Measurements from ENCODE around the gene CAMTA1.

The CAMTA1 gene

DNA sequence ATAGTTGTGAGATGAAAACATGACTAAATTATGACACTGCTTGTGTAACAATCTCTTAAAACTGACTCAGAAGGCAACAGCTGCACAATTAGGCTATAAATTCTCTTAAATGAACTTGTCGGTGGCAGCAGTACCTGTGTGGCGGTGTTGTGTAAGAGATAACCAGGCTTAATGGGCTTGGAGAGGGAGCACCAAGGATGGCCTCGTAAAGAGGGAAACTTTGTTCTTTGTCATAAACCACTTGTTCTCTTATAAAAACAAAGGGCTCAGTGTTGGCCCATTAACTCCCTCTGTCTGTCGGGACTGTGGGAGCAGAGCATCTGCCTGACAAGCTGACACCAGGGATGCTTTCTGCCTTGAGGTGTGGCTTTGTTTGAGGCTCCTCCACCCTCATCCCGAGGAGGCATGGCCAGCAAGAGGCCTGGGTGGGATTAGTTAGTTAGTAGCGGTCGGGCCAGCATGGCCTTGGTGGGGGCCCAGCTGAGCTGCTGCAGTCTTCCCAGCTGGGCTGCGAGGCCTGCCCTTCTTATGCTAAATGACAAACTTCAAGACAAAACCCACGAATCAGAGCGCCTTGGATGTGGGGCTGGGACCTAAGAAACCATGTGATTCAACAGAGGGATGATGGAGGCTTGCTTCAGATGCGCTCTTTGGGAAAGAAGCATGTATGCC is 171.4 kb downstream of the CAMTA1 start:
- TF ChIP-seq, protein P1, sequence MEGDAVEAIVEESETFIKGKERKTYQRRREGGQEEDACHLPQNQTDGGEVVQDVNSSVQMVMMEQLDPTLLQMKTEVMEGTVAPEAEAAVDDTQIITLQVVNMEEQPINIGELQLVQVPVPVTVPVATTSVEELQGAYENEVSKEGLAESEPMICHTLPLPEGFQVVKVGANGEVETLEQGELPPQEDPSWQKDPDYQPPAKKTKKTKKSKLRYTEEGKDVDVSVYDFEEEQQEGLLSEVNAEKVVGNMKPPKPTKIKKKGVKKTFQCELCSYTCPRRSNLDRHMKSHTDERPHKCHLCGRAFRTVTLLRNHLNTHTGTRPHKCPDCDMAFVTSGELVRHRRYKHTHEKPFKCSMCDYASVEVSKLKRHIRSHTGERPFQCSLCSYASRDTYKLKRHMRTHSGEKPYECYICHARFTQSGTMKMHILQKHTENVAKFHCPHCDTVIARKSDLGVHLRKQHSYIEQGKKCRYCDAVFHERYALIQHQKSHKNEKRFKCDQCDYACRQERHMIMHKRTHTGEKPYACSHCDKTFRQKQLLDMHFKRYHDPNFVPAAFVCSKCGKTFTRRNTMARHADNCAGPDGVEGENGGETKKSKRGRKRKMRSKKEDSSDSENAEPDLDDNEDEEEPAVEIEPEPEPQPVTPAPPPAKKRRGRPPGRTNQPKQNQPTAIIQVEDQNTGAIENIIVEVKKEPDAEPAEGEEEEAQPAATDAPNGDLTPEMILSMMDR (IDR thresholded peaks at IDR 0.05; ENCODE audit: insufficient read depth, low read depth, low read length, missing control alignments), result no peak
- DNase-seq (ENCODE audit: low read depth), result no peak
- no peak overlapping the region for H3K4me3 ChIP-seq (ENCODE audit: low read depth, low read length)

DNA sequence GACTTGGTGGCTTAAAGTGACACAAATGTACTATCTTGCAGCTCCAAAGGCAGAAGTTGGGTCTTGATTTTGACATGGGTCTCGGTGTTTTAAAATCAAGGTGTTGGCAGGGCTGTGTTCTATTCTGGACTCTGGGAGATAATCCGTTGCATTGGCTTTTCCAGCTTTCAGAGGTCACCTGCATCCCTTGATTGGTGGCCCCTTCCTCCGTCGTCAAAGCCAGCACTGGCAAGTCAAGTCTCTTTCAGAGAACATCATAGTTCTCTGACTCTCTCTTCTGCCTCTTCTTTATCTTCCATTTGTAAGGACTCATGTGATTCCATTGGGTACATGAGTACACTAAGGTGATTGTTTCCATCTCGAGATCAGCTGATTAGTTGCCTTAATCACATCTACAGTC is 172.1 kb downstream of the CAMTA1 start:
- H3K4me3 ChIP-seq (ENCODE audit: low read depth, low read length), result no peak overlapping the region
- no peak for DNase-seq (ENCODE audit: low read depth)
- TF ChIP-seq, protein P1 (IDR thresholded peaks at IDR 0.05; ENCODE audit: insufficient read depth, low read depth, low read length, missing control alignments), result no peak

DNA sequence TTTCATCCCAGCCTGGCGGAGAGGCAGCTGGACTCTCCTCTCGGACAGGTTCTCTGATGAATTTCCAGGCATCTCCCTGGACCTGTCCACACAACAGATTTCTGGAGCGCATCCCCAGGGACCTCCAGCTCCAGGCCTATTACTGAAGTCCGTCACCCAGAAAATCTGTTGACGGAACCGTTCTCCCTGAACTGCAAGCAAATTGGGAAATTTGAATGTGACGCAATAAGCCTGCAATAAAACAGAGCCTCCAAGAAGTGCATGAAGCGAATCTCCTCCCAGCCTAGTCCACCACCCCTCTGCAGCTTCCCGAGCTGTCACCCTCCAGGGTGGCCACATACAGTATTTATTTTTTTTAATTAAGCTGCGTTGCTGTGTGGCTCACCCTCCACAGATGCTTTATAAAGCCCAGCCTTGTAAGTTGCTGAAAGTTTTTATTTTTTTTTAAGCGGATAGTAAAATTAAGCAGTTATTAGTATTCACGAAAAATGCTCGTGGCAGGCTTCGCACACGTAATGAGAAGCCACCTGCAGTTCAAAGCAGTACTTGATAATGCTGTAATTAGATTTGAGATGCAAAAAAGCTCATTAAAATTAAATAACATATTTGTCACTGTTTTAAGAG is 173.3 kb downstream of the CAMTA1 start:
- H3K4me3 ChIP-seq (ENCODE audit: low read depth, low read length), result no peak overlapping the region
- TF ChIP-seq, protein P1 (IDR thresholded peaks at IDR 0.05; ENCODE audit: insufficient read depth, low read depth, low read length, missing control alignments), result no peak
- DNase-seq (ENCODE audit: low read depth), result no peak

DNA sequence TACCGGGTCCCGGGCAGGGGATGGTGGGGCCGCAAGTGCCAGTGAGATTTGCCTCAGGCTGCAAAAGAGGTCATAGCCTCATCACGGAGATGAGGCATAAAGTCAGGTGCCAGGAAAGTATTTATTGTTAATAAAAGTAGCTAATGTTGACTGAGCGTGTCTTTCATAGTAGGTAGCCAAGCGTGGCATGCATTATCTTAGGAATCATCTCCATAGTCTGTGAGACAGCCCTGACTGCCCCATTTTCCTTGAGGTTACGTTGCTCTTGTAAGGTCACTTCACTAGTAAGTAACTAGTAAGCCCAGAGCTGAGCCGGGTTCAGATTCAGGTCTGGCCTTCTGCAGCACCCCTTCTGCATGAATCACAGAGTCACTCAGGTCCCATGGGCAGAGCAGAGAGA is 174.2 kb downstream of the CAMTA1 start:
- TF ChIP-seq, protein P1 (IDR thresholded peaks at IDR 0.05; ENCODE audit: insufficient read depth, low read depth, low read length, missing control alignments), result no peak
- DNase-seq (ENCODE audit: low read depth), result no peak
- H3K4me3 ChIP-seq (ENCODE audit: low read depth, low read length), result no peak overlapping the region

DNA sequence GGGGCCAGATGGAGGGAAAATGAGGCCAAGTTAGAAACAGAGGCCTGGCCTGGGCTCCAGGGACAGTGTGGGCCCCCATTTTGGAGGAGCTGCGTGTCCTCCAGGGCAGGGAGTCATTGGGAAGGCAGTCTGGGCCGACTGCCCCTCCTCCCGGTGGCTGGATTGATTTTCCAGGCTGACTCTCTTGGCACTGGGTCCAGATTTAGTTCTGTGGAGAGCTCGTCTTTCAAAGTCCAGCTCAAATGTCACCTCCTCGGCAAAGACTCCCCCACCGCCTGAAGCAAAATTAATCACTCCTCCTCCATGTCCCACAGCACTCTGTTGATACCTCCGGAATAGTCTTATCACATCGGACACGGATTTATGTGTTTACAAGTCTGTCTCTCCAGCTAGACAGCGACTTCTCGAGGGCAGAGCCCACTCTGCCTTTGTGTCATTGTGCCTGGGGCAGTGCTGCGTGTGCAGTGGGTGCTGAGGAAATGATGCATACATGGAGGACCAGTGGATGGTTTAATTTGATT is 175.1 kb downstream of the CAMTA1 start:
- no peak for DNase-seq (ENCODE audit: low read depth)
- TF ChIP-seq, protein P1 (IDR thresholded peaks at IDR 0.05; ENCODE audit: insufficient read depth, low read depth, low read length, missing control alignments), result no peak
- no peak overlapping the region for H3K4me3 ChIP-seq (ENCODE audit: low read depth, low read length)

DNA sequence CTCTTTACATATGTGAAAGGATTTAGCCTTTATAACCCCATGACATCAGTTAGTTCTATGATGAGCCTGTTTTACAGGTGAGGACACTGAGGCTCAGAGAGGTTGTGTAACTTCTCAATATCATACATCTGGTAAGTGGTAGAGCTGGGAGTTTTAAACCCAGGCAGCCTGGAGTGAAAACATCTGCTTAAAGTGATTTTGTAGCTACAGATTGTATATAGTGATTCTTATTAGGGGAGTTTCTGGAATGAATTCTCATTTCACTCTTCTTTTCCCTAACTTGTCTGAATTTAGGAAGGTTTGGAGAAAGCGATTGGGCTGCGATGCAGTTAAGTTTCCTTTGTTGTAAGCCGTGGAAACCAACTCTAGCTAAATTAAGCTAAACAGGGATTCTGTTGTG is 175.6 kb downstream of the CAMTA1 start:
- TF ChIP-seq, protein P1 (IDR thresholded peaks at IDR 0.05; ENCODE audit: insufficient read depth, low read depth, low read length, missing control alignments), result no peak
- H3K4me3 ChIP-seq (ENCODE audit: low read depth, low read length), result no peak overlapping the region
- no peak for DNase-seq (ENCODE audit: low read depth)

Data from GM12865 (cell line).